K562 (cell line): ENCODE measurements around the gene TEX28. TPM values are rescaled to one million over a fixed set of nuclear protein-coding genes. Genes with fewer than 3 reads are reported as not detected.

Source experiments
- ATAC-seq: fragments of 200-7000 bp; cut with Tn5 transposase; 3 replicates; pipeline ENCODE4 v1.9.1; 2020; ENCODE audit warnings: moderate library complexity
- BruUV-seq: library from RNA; stranded (reverse); fragments of 400-500 nt; replicated peaks from 2 replicates; lab custom pipeline; 2021; lab: Mats Ljungman, UMichigan
- CTCF ChIA-PET: fragments of 300-600 bp; formaldehyde crosslinking; extraction: SDS; loops from one replicate; lab custom pipeline; 2021; ENCODE audit warnings: low intra/inter-chr PET ratio; lab: Yijun Ruan, JAX
- POLR2A ChIA-PET: fragments of 300-600, 350-650 bp; sonication (Branson Sonifier 250); formaldehyde crosslinking; extraction: SDS; loops from one replicate; lab custom pipeline; 2021; ENCODE audit warnings: antibody characterized with exemption, inconsistent platforms; lab: Yijun Ruan, JAX
- DNase-seq, 4 experiments: peaks; one replicate each; pipeline versions ENCODE4 v3.0.0 to v3.0.0-alpha.2; 2011 to 2018; ENCODE audit warnings: low spot score in 3 of 4, mixed read lengths in 3 of 4; ENCODE audit errors: extremely low read depth in 1 of 4
- FAIRE-seq: peaks from 2 replicates; lab custom pipeline; 2011; peaks lifted over from hg19 to GRCh38; lab: Jason Lieb, UNC
- H2AFZ ChIP-seq: 2 replicates; pipeline ENCODE4 v1.6.0; 2011; ENCODE audit warnings: low read depth, low read length, control low read depth, inconsistent platforms
- H3K27ac ChIP-seq: fragments of 200-600 bp; 3 replicates; pipeline ENCODE4 v1.8.0; 2011; ENCODE audit warnings: low read depth, mild to moderate bottlenecking, control low read depth, inconsistent platforms, low read length, moderate library complexity, mixed read lengths; ENCODE audit errors: extremely low read depth
- H3K27me3 ChIP-seq, 2 experiments: fragments of 300-600 bp in 1 of 2; 2 replicates in 1 of 2; 3 replicates in 1 of 2; pipeline versions ENCODE4 v1.6.0 to v1.8.0; 2011; ENCODE audit warnings: inconsistent platforms in 2 of 2, low read length in 2 of 2, mild to moderate bottlenecking in 1 of 2, mixed read lengths in 1 of 2, moderate library complexity in 1 of 2; ENCODE audit not compliant: control insufficient read depth in 2 of 2, insufficient read depth in 2 of 2
- H3K36me3 ChIP-seq: fragments of 300-600 bp; 3 replicates; pipeline ENCODE4 v1.8.0; 2011; ENCODE audit warnings: mild to moderate bottlenecking, low read length, inconsistent platforms; ENCODE audit not compliant: control insufficient read depth, insufficient read depth
- H3K4me1 ChIP-seq, 2 experiments: fragments of 200-600 bp in 1 of 2; replicated peaks in 1 of 2; 2 replicates in 1 of 2; 3 replicates in 1 of 2; pipeline versions ENCODE4 v1.5.1 to v1.8.0; 2011; ENCODE audit warnings: inconsistent platforms in 2 of 2, low read length in 2 of 2, mild to moderate bottlenecking in 1 of 2, mixed read lengths in 1 of 2, moderate library complexity in 1 of 2; ENCODE audit not compliant: control insufficient read depth in 2 of 2, insufficient read depth in 2 of 2
- H3K4me2 ChIP-seq: 2 replicates; pipeline ENCODE4 v1.6.1; 2011; ENCODE audit warnings: low read length, control low read depth, inconsistent platforms, mixed read lengths; ENCODE audit not compliant: insufficient read depth
- H3K4me3 ChIP-seq: fragments of 200-600 bp; sonication (generic), shearing (Covaris generic); 2 replicates; pipeline ENCODE4 v1.5.1; 2016; ENCODE audit warnings: control low read depth, inconsistent platforms
- H3K79me2 ChIP-seq: fragments of 200-600 bp; 3 replicates; pipeline ENCODE4 v1.8.0; 2011; ENCODE audit warnings: low read length, inconsistent platforms; ENCODE audit not compliant: control insufficient read depth, insufficient read depth
- H3K9ac ChIP-seq, 2 experiments: 2 replicates each; pipeline versions ENCODE4 v1.6.0 to v1.6.1; 2011; ENCODE audit warnings: low read depth in 2 of 2, low read length in 2 of 2, control low read depth in 1 of 2, inconsistent platforms in 1 of 2, mild to moderate bottlenecking in 1 of 2, mixed read lengths in 1 of 2; ENCODE audit not compliant: insufficient read depth in 1 of 2
- H3K9me1 ChIP-seq: one replicate; pipeline ENCODE4 v1.6.0; 2011; ENCODE audit warnings: inconsistent platforms, mild to moderate bottlenecking, low read length, moderate library complexity; ENCODE audit not compliant: control insufficient read depth, insufficient read depth
- H3K9me3 ChIP-seq: replicated peaks from 2 replicates; pipeline ENCODE4 v1.5.1; 2011; ENCODE audit warnings: low read depth, low read length, inconsistent platforms; ENCODE audit not compliant: control insufficient read depth, insufficient read depth
- H4K20me1 ChIP-seq: replicated peaks from 2 replicates; pipeline ENCODE4 v1.6.1; 2011; ENCODE audit warnings: low read length, inconsistent platforms, mixed read lengths; ENCODE audit not compliant: control insufficient read depth, insufficient read depth
- CBFA2T3 ChIP-seq: fragments of 450-650 bp; IDR thresholded peaks from 2 replicates; pipeline ENCODE4 v1.6.1; 2017
- FUS ChIP-seq: fragments of 200-400 bp; formaldehyde crosslinking; optimal IDR thresholded peaks from 2 replicates; pipeline ENCODE3; 2017; ENCODE audit warnings: low read depth, low read length
- PRPF4 ChIP-seq: fragments of 200-400 bp; formaldehyde crosslinking; IDR thresholded peaks from one replicate; pipeline ENCODE4 v1.6.1; 2017; ENCODE audit warnings: low read length, low read depth, mild to moderate bottlenecking; ENCODE audit not compliant: insufficient read depth, poor library complexity, severe bottlenecking
- WGBS: fragments of 100-300 bp; shearing (Covaris generic); methylation state at CpG from one replicate; pipeline ENCODE4 v1.1.6; 2016; ENCODE audit warnings: low coverage, mixed read lengths; ENCODE audit not compliant: insufficient coverage; ENCODE audit errors: missing lambda C conversion rate; 5-methylcytosine and 5-hydroxymethylcytosine counted together
- in situ Hi-C: fragments of 300-500 bp; cut with MboI; formaldehyde crosslinking; loops from 4 replicates; pipeline ENCODE4 v1.15.0; 2018; ENCODE audit warnings: inconsistent platforms, mixed read lengths
- intact Hi-C: fragments of 100-400 bp; cut with micrococcal nuclease; formaldehyde crosslinking; loops from 2 replicates; pipeline ENCODE4 v1.14.2; 2022
- polyA plus RNA-seq, 8 experiments: library from polyadenylated mRNA; depleted of rRNA in 4 of 8; stranded (reverse) in 5 of 8; unstranded in 3 of 8; fragments of >200 nt; fragmentation: Nextera tagmentation in 2 of 8; fragmentation: Illumina TruSeq in 1 of 8; extraction: Ambion mirVana in 2 of 8; extraction: Trizol in 1 of 8; gene quantifications; 2 replicates each; pipeline versions ENCODE4 v1.2.1 to v1.2.3, GENCODE V29; 2011 to 2014; ENCODE audit warnings: inconsistent platforms in 1 of 8, missing spikeins in 1 of 8
- total RNA-seq, 7 experiments: library from RNA; depleted of rRNA in 6 of 7; stranded (reverse); fragments of >200 nt in 6 of 7; fragmentation: Illumina TruSeq in 2 of 7; extraction: Trizol in 2 of 7; gene quantifications; 2 replicates each; pipeline versions ENCODE4 v1.2.1 to v1.2.3, GENCODE V29; 2011 to 2021; ENCODE audit warnings: low replicate concordance in 1 of 7
- TF ChIP-seq, protein P1 (sequence below): fragments of 250-450 bp; sonication (Bioruptor Pico); IDR thresholded peaks from 2 replicates; pipeline ENCODE4 v1.6.1; 2021; ENCODE audit warnings: mild to moderate bottlenecking
- TF ChIP-seq, protein P2 (sequence below): fragments of 450-650 bp; formaldehyde crosslinking; IDR thresholded peaks from 2 replicates; pipeline ENCODE4 v1.4.0; 2022; ENCODE audit warnings: missing genetic modification characterization

TEX28 gene
- total and polyA plus RNA-seq, 9 of the 15 experiments (the other 6 are each of a cell fraction or from before 2014, with no cell fraction given), result not detected

DNA sequence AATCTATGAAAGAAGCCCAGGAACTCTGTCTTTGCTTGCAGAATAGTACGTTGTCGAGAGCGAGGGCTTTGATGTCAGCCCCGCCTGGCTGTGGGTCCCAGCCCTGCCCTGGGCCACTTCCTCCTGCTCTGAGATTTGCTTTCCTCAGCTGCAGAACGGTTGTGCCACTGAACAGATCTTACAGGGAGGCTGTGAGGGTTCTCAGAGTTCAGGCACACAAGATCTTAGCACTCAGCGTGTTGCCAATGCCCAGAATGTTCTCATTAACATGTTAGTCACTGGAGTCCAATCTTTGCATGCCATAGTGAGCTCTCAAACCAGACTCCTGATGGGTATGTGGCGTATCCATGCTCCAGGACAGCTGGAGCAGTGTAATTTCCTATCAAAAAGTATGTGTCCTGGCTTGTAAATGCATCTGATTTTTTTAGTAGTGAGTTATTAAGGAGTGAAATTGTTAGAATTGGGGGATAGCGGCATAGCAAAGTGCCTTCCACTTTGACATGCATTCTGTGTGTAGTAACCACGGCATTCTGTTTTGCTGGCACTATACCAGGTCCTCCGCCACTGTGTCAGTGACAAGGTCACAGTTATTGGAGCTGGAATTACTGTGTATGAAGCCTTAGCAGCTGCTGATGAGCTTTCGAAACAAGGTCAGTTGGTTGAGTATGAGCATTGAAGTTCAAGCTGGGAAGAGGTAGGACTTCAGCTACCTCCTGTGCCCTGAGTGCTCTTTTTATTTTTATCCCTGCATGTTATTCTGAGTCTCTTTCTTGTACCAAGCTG, 32.3 kb upstream of the TEX28 start:
- FAIRE-seq (no peak), DNase-seq (no peak), ATAC-seq (peak; percentile 30; the same call in 1 of the 3 replicates)
- Histone ChIP-seq H3K36me3 (no peaks in the 10 kb centered on the region), H3K9ac (no peak overlapping the region), H2AFZ (no peak overlapping the region), H3K4me3 (no peak overlapping the region), H3K9me3 (no peaks in the 10 kb centered on the region), H3K27me3 (peaks cover 36 to 62% of the 10 kb centered on the region in 2 experiments), H3K4me1 (no peaks in the 10 kb centered on the region; a peak in 1 of 5 replicates), H3K79me2 (no peaks in the 10 kb centered on the region), H4K20me1 (no peaks in the 10 kb centered on the region), H3K27ac (no peak overlapping the region), H3K9me1 (no peaks in the 10 kb centered on the region), H3K4me2 (no peak overlapping the region)
- no peak for TF ChIP-seq CBFA2T3
- TF ChIP-seq FUS, result no peak
- TF ChIP-seq, protein P1, sequence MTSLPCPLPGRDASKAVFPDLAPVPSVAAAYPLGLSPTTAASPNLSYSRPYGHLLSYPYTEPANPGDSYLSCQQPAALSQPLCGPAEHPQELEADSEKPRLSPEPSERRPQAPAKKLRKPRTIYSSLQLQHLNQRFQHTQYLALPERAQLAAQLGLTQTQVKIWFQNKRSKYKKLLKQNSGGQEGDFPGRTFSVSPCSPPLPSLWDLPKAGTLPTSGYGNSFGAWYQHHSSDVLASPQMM (CRISPR knock-in tag), result no peak
- no peak for TF ChIP-seq PRPF4
- TF ChIP-seq, protein P2, sequence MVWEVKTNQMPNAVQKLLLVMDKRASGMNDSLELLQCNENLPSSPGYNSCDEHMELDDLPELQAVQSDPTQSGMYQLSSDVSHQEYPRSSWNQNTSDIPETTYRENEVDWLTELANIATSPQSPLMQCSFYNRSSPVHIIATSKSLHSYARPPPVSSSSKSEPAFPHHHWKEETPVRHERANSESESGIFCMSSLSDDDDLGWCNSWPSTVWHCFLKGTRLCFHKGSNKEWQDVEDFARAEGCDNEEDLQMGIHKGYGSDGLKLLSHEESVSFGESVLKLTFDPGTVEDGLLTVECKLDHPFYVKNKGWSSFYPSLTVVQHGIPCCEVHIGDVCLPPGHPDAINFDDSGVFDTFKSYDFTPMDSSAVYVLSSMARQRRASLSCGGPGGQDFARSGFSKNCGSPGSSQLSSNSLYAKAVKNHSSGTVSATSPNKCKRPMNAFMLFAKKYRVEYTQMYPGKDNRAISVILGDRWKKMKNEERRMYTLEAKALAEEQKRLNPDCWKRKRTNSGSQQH (CRISPR knock-in tag), result no peak
- intact Hi-C loops, result no loop called here
- WGBS, result 7% methylated on average over 11 of the region's 11 CpGs
- ChIA-PET POLR2A (no interaction called here), CTCF (no interaction called here)
- in situ Hi-C loops, result no loop called here
- no TSS peak for BruUV-seq
